GM12891 (cell line): Measurements from ENCODE around the gene SRGAP1.

Source experiments
- POLR2A ChIP-seq: IDR thresholded peaks from 2 replicates; pipeline ENCODE4 v1.6.1; 2011; ENCODE audit warnings: low read depth, low read length, control low read depth
- POLR2AphosphoS5 ChIP-seq: IDR thresholded peaks from 2 replicates; pipeline ENCODE4 v1.6.1; 2011; ENCODE audit warnings: low read depth, low read length, control low read depth
- POU2F2 ChIP-seq: IDR thresholded peaks from 2 replicates; pipeline ENCODE4 v1.6.1; 2011; ENCODE audit warnings: low read depth, mild to moderate bottlenecking, control low read depth, low read length, moderate library complexity
- SPI1 ChIP-seq: IDR thresholded peaks from 2 replicates; pipeline ENCODE4 v1.6.1; 2011; ENCODE audit warnings: low read depth, low read length, control low read depth
- TAF1 ChIP-seq: IDR thresholded peaks from 2 replicates; pipeline ENCODE4 v1.6.1; 2011; ENCODE audit warnings: low read depth, low read length, control low read depth

GRCh38 chr12:63935361-63935760 is 90.9 kb downstream of the SRGAP1 start:
- TF ChIP-seq POLR2A = no peak
- no peak for TF ChIP-seq POLR2AphosphoS5
- no peak for TF ChIP-seq SPI1
- TF ChIP-seq TAF1 = no peak
- no peak for TF ChIP-seq POU2F2
